HepG2 (cell line): ENCODE measurements around the gene AUTS2. TPM values are rescaled to one million over a fixed set of nuclear protein-coding genes. Genes with fewer than 3 reads are reported as not detected.

Experiments
- CBX5 ChIP-seq: sonication (generic); formaldehyde crosslinking; IDR thresholded peaks from 2 replicates; pipeline ENCODE4 v1.4.0; 2020; ENCODE audit warnings: missing genetic modification reagents, borderline replicate concordance
- POLR2AphosphoS5 ChIP-seq: IDR thresholded peaks from 2 replicates; pipeline ENCODE4 v1.6.1; 2012; ENCODE audit warnings: low read depth, low read length
- ZNF354B ChIP-seq: sonication (generic); formaldehyde crosslinking; IDR thresholded peaks from 2 replicates; pipeline ENCODE4 v1.8.0; 2022; ENCODE audit warnings: mild to moderate bottlenecking, missing genetic modification reagents
- polyA plus RNA-seq, 8 experiments: library from polyadenylated mRNA; depleted of rRNA in 3 of 8; stranded (reverse) in 7 of 8; unstranded in 1 of 8; fragments of >200 nt; fragmentation: Illumina TruSeq in 4 of 8; extraction: Trizol in 4 of 8; gene quantifications; 2 replicates each; pipeline versions ENCODE4 v1.2.1 to v1.2.3, GENCODE V29; 2011 to 2016; ENCODE audit warnings: low read depth in 4 of 8, missing spikeins in 1 of 8, mixed read lengths in 1 of 8; ENCODE audit not compliant: insufficient read depth in 1 of 8
- total RNA-seq, 5 experiments: library from RNA; depleted of rRNA; stranded (reverse); fragments of >200 nt; fragmentation: Illumina TruSeq; extraction: Trizol; gene quantifications; 2 replicates each; pipeline ENCODE4 v1.2.3, GENCODE V29; 2016; ENCODE audit warnings: low read depth in 1 of 5
- TF ChIP-seq, protein P1 (sequence below): sonication (generic); formaldehyde crosslinking; IDR thresholded peaks from 2 replicates; pipeline ENCODE4 v1.4.0; 2020; ENCODE audit warnings: missing genetic modification reagents, borderline replicate concordance
- TF ChIP-seq, protein P2 (sequence below): sonication (generic); formaldehyde crosslinking; IDR thresholded peaks from 2 replicates; pipeline ENCODE4 v1.4.0; 2020; ENCODE audit warnings: missing genetic modification reagents

The AUTS2 gene
- total and polyA plus RNA-seq, 2 of the 13 experiments (the other 11 are each of a cell fraction or from before 2014, with no cell fraction given): 0.38 TPM; not detected in 1

DNA sequence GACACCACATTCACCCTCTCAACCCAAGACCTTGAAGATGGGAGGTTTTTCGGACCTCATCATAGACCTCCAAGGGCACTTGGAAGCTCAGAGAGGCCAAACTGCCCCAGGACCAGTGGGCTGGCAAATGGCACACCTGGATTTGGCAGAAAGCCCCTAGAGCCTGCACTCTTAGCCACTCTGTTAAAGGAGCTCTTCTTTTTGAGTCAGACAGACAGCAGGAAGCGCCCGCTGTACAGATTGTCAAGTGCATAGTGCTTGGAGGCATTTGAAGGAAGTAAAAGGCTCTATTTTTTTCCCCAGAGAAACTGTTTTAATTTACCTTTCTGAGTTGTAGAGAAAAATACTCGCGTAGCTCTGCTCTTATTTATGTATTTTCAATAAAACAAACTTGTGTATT lies 1125.1 kb downstream of the AUTS2 start (continued):
- TF ChIP-seq, protein P1, sequence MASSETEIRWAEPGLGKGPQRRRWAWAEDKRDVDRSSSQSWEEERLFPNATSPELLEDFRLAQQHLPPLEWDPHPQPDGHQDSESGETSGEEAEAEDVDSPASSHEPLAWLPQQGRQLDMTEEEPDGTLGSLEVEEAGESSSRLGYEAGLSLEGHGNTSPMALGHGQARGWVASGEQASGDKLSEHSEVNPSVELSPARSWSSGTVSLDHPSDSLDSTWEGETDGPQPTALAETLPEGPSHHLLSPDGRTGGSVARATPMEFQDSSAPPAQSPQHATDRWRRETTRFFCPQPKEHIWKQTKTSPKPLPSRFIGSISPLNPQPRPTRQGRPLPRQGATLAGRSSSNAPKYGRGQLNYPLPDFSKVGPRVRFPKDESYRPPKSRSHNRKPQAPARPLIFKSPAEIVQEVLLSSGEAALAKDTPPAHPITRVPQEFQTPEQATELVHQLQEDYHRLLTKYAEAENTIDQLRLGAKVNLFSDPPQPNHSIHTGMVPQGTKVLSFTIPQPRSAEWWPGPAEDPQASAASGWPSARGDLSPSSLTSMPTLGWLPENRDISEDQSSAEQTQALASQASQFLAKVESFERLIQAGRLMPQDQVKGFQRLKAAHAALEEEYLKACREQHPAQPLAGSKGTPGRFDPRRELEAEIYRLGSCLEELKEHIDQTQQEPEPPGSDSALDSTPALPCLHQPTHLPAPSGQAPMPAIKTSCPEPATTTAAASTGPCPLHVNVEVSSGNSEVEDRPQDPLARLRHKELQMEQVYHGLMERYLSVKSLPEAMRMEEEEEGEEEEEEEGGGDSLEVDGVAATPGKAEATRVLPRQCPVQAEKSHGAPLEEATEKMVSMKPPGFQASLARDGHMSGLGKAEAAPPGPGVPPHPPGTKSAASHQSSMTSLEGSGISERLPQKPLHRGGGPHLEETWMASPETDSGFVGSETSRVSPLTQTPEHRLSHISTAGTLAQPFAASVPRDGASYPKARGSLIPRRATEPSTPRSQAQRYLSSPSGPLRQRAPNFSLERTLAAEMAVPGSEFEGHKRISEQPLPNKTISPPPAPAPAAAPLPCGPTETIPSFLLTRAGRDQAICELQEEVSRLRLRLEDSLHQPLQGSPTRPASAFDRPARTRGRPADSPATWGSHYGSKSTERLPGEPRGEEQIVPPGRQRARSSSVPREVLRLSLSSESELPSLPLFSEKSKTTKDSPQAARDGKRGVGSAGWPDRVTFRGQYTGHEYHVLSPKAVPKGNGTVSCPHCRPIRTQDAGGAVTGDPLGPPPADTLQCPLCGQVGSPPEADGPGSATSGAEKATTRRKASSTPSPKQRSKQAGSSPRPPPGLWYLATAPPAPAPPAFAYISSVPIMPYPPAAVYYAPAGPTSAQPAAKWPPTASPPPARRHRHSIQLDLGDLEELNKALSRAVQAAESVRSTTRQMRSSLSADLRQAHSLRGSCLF (CRISPR knock-in tag): no peak
- TF ChIP-seq POLR2AphosphoS5 (no peak), ZNF354B (CRISPR knock-in tag) (no peak), CBX5 (CRISPR knock-in tag) (no peak)
- TF ChIP-seq, protein P2, sequence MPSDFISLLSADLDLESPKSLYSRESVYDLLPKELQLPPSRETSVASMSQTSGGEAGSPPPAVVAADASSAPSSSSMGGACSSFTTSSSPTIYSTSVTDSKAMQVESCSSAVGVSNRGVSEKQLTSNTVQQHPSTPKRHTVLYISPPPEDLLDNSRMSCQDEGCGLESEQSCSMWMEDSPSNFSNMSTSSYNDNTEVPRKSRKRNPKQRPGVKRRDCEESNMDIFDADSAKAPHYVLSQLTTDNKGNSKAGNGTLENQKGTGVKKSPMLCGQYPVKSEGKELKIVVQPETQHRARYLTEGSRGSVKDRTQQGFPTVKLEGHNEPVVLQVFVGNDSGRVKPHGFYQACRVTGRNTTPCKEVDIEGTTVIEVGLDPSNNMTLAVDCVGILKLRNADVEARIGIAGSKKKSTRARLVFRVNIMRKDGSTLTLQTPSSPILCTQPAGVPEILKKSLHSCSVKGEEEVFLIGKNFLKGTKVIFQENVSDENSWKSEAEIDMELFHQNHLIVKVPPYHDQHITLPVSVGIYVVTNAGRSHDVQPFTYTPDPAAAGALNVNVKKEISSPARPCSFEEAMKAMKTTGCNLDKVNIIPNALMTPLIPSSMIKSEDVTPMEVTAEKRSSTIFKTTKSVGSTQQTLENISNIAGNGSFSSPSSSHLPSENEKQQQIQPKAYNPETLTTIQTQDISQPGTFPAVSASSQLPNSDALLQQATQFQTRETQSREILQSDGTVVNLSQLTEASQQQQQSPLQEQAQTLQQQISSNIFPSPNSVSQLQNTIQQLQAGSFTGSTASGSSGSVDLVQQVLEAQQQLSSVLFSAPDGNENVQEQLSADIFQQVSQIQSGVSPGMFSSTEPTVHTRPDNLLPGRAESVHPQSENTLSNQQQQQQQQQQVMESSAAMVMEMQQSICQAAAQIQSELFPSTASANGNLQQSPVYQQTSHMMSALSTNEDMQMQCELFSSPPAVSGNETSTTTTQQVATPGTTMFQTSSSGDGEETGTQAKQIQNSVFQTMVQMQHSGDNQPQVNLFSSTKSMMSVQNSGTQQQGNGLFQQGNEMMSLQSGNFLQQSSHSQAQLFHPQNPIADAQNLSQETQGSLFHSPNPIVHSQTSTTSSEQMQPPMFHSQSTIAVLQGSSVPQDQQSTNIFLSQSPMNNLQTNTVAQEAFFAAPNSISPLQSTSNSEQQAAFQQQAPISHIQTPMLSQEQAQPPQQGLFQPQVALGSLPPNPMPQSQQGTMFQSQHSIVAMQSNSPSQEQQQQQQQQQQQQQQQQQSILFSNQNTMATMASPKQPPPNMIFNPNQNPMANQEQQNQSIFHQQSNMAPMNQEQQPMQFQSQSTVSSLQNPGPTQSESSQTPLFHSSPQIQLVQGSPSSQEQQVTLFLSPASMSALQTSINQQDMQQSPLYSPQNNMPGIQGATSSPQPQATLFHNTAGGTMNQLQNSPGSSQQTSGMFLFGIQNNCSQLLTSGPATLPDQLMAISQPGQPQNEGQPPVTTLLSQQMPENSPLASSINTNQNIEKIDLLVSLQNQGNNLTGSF: no peak
